Measurements from ENCODE around the gene TYK2. TPM values are rescaled to one million over a fixed set of nuclear protein-coding genes. Genes with fewer than 3 reads are reported as not detected.
A peak's percentile ranks its signal among the peaks of the same experiment; 100 is the strongest.

Gene TYK2
- total RNA-seq, 6 donors from 2014 or later: 91.5 to 569 (median 152) TPM

DNA sequence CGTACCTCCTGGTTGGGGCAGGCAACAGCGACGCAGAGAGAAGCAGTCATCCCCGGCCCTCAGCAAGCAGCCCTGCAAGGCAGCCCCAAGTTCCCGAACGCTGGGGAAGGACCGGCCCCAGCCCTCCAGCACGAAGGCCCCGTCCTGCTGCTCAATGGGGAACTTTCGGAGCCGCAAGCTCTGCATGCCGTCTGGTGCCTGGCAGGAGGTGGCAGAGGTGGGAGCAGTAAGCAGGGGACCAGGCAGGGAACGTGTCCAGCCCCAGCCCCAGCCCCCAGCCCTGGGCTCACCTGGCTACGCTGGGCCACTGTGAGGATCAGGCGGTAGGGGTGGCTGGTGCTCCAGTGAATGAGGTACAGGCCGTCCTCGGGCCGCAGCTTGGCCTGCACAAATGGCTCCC is 18.1 kb downstream of the TYK2 start:
- peak in 1 of 2 donors; percentile 62 for DNase-seq
- H3K4me3 ChIP-seq: no peak overlapping the region
- H3K4me1 ChIP-seq: no peaks in the 10 kb centered on the region
- H3K27me3 ChIP-seq: no peaks in the 10 kb centered on the region
- no peak overlapping the region for H3K27ac ChIP-seq
- TF ChIP-seq CTCF (IDR thresholded peaks at IDR 0.05): no peak
- no peak for TF ChIP-seq POLR2AphosphoS5 (IDR thresholded peaks at IDR 0.05)
- no peak for TF ChIP-seq POLR2A (IDR thresholded peaks at IDR 0.05)
- no peak for TF ChIP-seq EP300 (IDR thresholded peaks at IDR 0.05)
- peaks cover 34 to 99% (median 89%) of the 10 kb centered on the region in 4 donors for H3K36me3 ChIP-seq
- H3K9me3 ChIP-seq: no peaks in the 10 kb centered on the region
- no peak for ATAC-seq (ENCODE audit: low FRiP score in 2 of 2)
- 97% methylated on average over 18 of the region's 18 CpGs; no CpG with 5 or more reads in 1 of the 2 donors for WGBS, 2 donors

GRCh38 chr19:10361569-10362011 is 18.8 kb downstream of the TYK2 start:
- TF ChIP-seq POLR2A (IDR thresholded peaks at IDR 0.05) (no peak), POLR2AphosphoS5 (IDR thresholded peaks at IDR 0.05) (no peak), EP300 (IDR thresholded peaks at IDR 0.05) (no peak), CTCF (IDR thresholded peaks at IDR 0.05) (no peak)
- WGBS, 2 donors: 90 to 92% methylated on average over 10 to 16 of the region's 16 CpGs
- no peak for ATAC-seq (ENCODE audit: low FRiP score in 2 of 2)

GRCh38 chr19:10356431-10356830 is 23.9 kb downstream of the TYK2 start:
- DNase-seq (peak in 1 of 2 donors; percentile 52), ATAC-seq (ENCODE audit: low FRiP score in 2 of 2) (no peak)
- TF ChIP-seq EP300 (IDR thresholded peaks at IDR 0.05) (no peak), POLR2A (IDR thresholded peaks at IDR 0.05) (no peak), POLR2AphosphoS5 (IDR thresholded peaks at IDR 0.05) (no peak), CTCF (IDR thresholded peaks at IDR 0.05) (no peak)
- no peaks in the 10 kb centered on the region for H3K4me1 ChIP-seq
- no peaks in the 10 kb centered on the region for H3K27me3 ChIP-seq
- H3K9me3 ChIP-seq: no peaks in the 10 kb centered on the region
- H3K4me3 ChIP-seq: no peak overlapping the region
- WGBS, 2 donors: 96 to 97% methylated on average over 3 to 12 of the region's 12 CpGs
- H3K36me3 ChIP-seq: peaks cover 13 to 95% (median 80%) of the 10 kb centered on the region in 4 donors
- H3K27ac ChIP-seq: no peak overlapping the region

More at GRCh38 chr19:10361569-10362011, 18.8 kb downstream of the TYK2 start:
- H3K27me3 ChIP-seq: no peaks in the 10 kb centered on the region
- peak in 1 of 2 donors; percentile 51 for DNase-seq
- H3K27ac ChIP-seq: no peak overlapping the region
- no peak overlapping the region for H3K4me3 ChIP-seq
- peaks cover 30 to 97% (median 88%) of the 10 kb centered on the region in 4 donors for H3K36me3 ChIP-seq
- H3K9me3 ChIP-seq: no peaks in the 10 kb centered on the region
- no peaks in the 10 kb centered on the region for H3K4me1 ChIP-seq

GRCh38 chr19:10353793-10354391 is 26.5 kb downstream of the TYK2 start:
- H3K36me3 ChIP-seq: peaks cover 12 to 90% (median 71%) of the 10 kb centered on the region in 4 donors
- H3K4me3 ChIP-seq: no peak overlapping the region
- ATAC-seq (ENCODE audit: low FRiP score in 2 of 2): peak; percentile 7 to 61
- no peaks in the 10 kb centered on the region for H3K4me1 ChIP-seq
- peak in 1 of 2 donors; percentile 86 for DNase-seq
- no peaks in the 10 kb centered on the region for H3K27me3 ChIP-seq
- TF ChIP-seq POLR2AphosphoS5 (IDR thresholded peaks at IDR 0.05) (no peak), POLR2A (IDR thresholded peaks at IDR 0.05) (no peak), EP300 (IDR thresholded peaks at IDR 0.05) (no peak), CTCF (IDR thresholded peaks at IDR 0.05) (no peak)
- H3K9me3 ChIP-seq: no peaks in the 10 kb centered on the region
- WGBS, 2 donors: 89 to 95% methylated on average over 16 to 31 of the region's 32 CpGs
- H3K27ac ChIP-seq: no peak overlapping the region
